Duodenal mucosa (tissue), 2 donors: ENCODE results near the gene ATL2.

ENCODE experiments used
- H3K27ac ChIP-seq: one replicate; pipeline ENCODE4 v1.7.0; 2013; ENCODE audit warnings: low read depth, low read length
- H3K27me3 ChIP-seq, 2 donors: one replicate each; pipeline ENCODE4 v1.7.0; 2013; ENCODE audit warnings: low read length in 2 of 2, control low read depth in 1 of 2; ENCODE audit not compliant: insufficient read depth in 2 of 2, control insufficient read depth in 1 of 2
- H3K36me3 ChIP-seq, 2 donors: one replicate each; pipeline ENCODE4 v1.7.0; 2013; ENCODE audit warnings: low read length in 2 of 2, control low read depth in 1 of 2; ENCODE audit not compliant: insufficient read depth in 2 of 2, control insufficient read depth in 1 of 2
- H3K4me1 ChIP-seq, 2 donors: one replicate each; pipeline ENCODE4 v1.7.0; 2013; ENCODE audit warnings: low read length in 2 of 2, control low read depth in 1 of 2; ENCODE audit not compliant: insufficient read depth in 2 of 2, control insufficient read depth in 1 of 2
- H3K4me3 ChIP-seq, 2 donors: one replicate each; pipeline ENCODE4 v1.7.0; 2013; ENCODE audit warnings: low read length in 2 of 2, low read depth in 1 of 2
- H3K9ac ChIP-seq, 2 donors: one replicate each; pipeline ENCODE4 v1.7.0; 2013; ENCODE audit warnings: low read length in 2 of 2, low read depth in 1 of 2
- H3K9me3 ChIP-seq, 2 donors: one replicate each; pipeline ENCODE4 v1.7.0; 2013; ENCODE audit warnings: low read length in 2 of 2, control low read depth in 1 of 2; ENCODE audit not compliant: control insufficient read depth in 1 of 2

Gene ATL2

DNA sequence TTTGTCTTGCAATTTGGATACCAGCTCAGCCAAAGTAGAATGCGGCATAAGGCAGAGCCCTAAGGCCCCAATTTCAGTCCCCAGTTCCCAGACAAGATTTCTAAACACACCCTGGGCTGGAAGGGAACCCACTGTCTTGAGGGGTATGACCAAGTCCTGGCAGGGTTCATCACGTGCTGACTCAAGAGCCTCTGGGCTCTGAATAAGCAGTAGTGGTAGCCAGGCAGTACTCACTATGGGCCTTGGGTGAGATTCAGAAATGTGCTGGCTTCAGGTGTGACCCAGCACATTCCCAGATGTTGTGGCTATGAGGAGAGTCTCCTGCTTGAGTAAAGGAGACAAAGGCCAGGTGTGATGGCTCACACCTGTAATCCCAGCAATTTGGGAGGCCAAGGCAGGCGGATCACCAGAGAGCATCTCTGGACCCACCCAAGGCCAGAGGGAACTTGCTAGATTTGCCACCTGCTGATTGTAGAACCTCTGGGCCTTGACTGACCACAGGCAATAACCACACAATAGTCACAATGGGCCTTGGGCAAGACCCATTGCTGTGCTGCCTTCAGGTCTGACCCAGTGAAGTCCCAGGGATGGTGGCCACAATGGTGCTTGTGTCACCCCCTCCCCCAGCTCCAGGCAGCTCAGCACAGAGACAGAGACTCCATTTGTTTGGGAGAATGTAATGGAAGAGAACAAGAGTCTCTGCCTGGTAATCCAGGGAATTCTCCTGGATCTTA lies 74.9 kb downstream of the ATL2 start:
- H3K9ac ChIP-seq, result no peak overlapping the region
- no peak overlapping the region for H3K27ac ChIP-seq
- H3K27me3 ChIP-seq, result no peaks in the 10 kb centered on the region
- H3K4me1 ChIP-seq, result no peaks in the 10 kb centered on the region
- H3K9me3 ChIP-seq, result no peaks in the 10 kb centered on the region
- H3K36me3 ChIP-seq, result peaks cover 28 to 58% of the 10 kb centered on the region in 2 donors
- H3K4me3 ChIP-seq, result no peak overlapping the region

DNA sequence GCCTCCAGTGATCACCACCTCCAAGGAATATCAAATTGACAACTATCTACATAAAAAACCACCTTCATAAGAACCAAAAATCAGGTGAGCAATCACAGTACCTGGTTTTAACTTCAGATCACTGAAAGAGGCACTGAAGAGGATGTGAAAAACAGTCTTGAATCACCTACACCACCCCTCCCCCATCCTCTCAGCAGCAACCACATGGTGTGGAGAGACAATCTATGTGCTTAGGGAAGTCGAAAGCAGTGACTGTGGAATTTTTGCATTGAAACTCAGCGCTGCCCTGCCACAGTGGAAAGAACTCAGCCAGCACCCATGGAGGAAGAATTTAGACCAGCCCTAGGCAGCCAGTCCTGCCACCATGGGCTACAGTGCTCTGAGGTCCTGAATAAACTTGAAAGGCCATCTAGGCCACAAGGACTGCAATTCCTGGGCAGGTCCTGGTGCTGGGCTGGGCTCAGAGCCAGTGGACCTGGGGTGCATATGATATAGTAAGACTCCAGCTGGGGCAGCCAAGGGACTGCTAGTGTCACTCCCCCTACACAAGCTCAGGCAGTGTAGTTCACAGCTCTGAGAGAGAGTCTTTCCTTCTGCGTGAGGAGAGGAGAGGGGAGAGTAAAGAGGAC lies 75.6 kb downstream of the ATL2 start:
- Histone ChIP-seq H3K4me3 (no peak overlapping the region), H3K9ac (no peak overlapping the region), H3K27ac (no peak overlapping the region), H3K27me3 (no peaks in the 10 kb centered on the region), H3K4me1 (no peaks in the 10 kb centered on the region), H3K9me3 (no peaks in the 10 kb centered on the region), H3K36me3 (peaks cover 30 to 64% of the 10 kb centered on the region in 2 donors)

DNA sequence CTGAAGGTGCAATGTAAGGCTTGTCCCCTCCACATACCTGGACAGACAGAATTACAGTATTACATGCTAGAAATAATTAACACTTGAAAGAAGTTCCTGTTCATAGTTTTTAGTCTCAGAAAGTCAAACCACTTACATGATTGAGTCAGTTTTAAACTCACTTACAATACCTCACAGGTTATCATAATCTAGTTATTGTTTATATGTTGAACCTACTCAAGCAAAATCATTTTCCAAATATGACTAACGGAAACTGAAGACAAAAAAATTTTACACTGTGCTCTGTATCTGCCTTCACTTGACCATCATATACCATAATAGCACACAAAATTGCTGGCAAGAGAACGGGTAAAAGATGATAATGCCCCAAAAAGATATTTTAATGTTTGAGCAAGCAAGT lies 78.5 kb downstream of the ATL2 start:
- no peaks in the 10 kb centered on the region for H3K4me1 ChIP-seq
- no peak overlapping the region for H3K4me3 ChIP-seq
- H3K27ac ChIP-seq, result no peak overlapping the region
- H3K9me3 ChIP-seq, result no peaks in the 10 kb centered on the region
- H3K27me3 ChIP-seq, result no peaks in the 10 kb centered on the region
- peaks cover 30 to 66% of the 10 kb centered on the region in 2 donors for H3K36me3 ChIP-seq
- H3K9ac ChIP-seq, result no peak overlapping the region

DNA sequence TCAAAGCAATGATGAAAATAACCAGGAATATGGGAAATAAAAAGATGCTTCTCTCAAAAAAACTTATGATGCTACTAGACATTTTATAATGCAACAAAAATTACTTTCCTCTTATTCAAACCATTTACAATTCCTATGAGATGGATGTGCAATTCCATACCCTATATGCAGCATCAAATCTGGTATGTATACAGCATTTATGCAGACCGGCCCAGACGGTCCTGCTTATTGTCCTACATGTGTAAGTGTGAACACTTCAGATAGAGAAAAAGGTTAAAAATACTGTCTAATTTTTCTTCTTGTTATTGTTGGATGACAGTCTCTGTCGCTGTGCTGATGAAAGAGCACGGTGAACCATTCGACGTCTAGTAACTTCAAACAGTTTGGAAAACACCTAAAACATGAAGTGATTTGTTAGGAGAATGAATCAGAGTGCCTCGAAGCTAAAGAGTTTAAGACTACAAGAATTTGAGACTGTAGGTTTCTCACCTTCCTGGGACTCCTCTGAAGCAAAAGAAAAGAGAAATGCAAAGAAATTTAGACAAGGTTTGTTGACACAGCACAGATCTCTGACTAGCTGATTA lies 80.8 kb downstream of the ATL2 start:
- H3K27me3 ChIP-seq, result no peaks in the 10 kb centered on the region
- H3K4me1 ChIP-seq, result no peaks in the 10 kb centered on the region
- peaks cover 29 to 47% of the 10 kb centered on the region in 2 donors for H3K36me3 ChIP-seq
- no peak overlapping the region for H3K27ac ChIP-seq
- H3K9me3 ChIP-seq, result no peaks in the 10 kb centered on the region
- no peak overlapping the region for H3K9ac ChIP-seq
- no peak overlapping the region for H3K4me3 ChIP-seq

DNA sequence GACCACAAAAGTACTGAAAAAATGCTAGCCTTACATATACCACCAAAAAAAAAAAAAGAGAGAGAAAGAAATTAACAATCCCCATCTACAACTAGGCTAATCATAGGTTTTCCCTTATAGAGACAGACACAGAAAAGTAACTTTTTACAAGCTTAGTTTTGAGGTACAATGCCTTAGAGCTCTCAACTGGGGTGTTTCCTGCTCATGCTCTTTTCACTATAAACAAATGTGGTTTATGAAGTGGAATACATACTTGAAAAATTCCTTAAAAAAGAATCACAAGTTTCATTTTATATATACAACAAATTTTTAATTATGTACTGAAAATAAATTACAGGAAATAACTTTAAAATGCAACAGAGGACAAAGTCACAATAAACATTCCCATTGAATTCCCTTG lies 82.5 kb downstream of the ATL2 start:
- Histone ChIP-seq H3K4me3 (no peak overlapping the region), H3K27me3 (no peaks in the 10 kb centered on the region), H3K27ac (no peak overlapping the region), H3K36me3 (peaks cover 25 to 37% of the 10 kb centered on the region in 2 donors), H3K9me3 (no peaks in the 10 kb centered on the region), H3K9ac (no peak overlapping the region), H3K4me1 (no peaks in the 10 kb centered on the region)

DNA sequence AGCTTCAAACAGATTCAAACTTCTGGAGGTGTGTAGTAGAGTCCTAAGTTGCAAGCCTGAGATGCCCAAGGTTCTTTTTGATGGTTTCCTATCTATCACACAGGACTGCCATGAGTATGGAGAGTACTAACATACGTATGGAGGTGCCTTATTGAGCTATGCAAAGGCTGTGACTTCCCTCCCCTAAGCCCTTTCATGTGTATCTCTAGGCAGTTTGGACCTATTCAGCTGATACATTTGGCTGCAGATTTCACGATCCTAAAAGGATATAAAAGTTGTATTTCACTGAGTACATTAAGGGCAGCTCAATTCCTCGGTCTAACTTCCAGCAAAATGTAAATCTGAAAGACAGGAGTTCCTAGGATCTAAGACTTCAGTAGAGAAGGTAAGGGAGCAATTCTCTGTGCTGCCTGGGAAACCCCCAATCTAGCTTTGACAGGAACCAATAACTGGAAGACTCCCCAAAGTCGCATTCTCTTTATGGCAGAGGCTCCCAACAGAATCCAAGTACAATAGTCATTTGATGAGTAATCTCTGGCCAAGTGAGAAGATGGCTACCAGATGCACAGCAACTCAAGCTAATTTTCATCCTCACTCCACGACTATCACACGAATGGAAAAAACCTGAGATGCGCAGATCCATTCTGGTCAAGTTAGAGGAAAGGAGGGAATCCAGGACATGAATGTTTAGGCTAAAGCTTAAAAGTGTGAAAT lies 83.8 kb downstream of the ATL2 start:
- no peaks in the 10 kb centered on the region for H3K27me3 ChIP-seq

DNA sequence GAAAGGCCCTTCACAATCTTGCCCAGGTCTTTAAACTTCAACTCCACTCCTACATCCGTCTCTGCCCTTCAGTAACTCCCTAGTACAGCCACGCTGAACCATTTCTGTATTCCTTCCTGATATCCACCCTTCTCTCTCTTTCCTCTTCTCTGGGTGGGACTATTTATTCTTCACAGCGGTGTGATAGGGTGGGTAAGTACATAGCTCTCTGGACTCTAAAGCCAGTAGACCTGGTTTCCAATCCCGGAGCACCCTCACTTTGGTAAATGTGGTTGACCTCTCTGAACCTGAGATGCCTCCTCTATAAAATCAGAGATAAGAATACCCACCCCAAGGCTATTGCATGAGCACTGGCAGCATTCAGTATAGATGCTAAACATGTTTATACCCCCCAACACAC lies 86.7 kb downstream of the ATL2 start:
- H3K4me3 ChIP-seq, result no peak overlapping the region
- peaks cover 0 to 5% of the 10 kb centered on the region in 2 donors for H3K4me1 ChIP-seq
- H3K36me3 ChIP-seq, result no peaks in the 10 kb centered on the region
- H3K9ac ChIP-seq, result no peak overlapping the region
- no peak overlapping the region for H3K27ac ChIP-seq
- no peaks in the 10 kb centered on the region for H3K9me3 ChIP-seq
- no peaks in the 10 kb centered on the region for H3K27me3 ChIP-seq

More for the DNA sequence above, 83.8 kb downstream of the ATL2 start:
- no peaks in the 10 kb centered on the region for H3K9me3 ChIP-seq
- H3K4me1 ChIP-seq, result no peaks in the 10 kb centered on the region
- H3K9ac ChIP-seq, result no peak overlapping the region
- no peak overlapping the region for H3K4me3 ChIP-seq
- H3K27ac ChIP-seq, result no peak overlapping the region
- peaks cover 15 to 26% of the 10 kb centered on the region in 2 donors for H3K36me3 ChIP-seq

DNA sequence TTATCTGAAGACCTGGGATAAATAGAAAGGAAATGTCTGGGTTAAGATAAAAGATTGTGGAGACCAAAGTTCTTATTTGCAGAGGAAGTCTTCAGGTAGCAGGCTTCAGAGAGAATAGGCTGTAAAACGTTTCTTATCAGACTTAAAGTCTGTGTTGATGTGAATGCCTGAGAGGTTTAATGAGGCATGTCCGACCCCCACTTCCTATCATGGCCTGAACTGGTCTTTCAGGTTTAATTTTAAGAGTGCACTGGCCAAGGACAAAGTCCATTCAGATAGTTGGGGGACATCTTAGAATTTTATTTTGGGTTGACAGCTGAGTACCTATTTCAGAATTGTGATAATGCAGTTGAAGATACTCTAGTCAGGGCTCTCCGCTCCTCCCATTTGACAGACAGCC lies 92.1 kb downstream of the ATL2 start:
- no peak overlapping the region for H3K4me3 ChIP-seq
- H3K36me3 ChIP-seq, result no peaks in the 10 kb centered on the region
- H3K9ac ChIP-seq, result no peak overlapping the region
- H3K9me3 ChIP-seq, result no peaks in the 10 kb centered on the region
- H3K27me3 ChIP-seq, result no peaks in the 10 kb centered on the region
- H3K27ac ChIP-seq, result no peak overlapping the region
- H3K4me1 ChIP-seq, result peaks cover 11 to 16% of the 10 kb centered on the region in 2 donors

DNA sequence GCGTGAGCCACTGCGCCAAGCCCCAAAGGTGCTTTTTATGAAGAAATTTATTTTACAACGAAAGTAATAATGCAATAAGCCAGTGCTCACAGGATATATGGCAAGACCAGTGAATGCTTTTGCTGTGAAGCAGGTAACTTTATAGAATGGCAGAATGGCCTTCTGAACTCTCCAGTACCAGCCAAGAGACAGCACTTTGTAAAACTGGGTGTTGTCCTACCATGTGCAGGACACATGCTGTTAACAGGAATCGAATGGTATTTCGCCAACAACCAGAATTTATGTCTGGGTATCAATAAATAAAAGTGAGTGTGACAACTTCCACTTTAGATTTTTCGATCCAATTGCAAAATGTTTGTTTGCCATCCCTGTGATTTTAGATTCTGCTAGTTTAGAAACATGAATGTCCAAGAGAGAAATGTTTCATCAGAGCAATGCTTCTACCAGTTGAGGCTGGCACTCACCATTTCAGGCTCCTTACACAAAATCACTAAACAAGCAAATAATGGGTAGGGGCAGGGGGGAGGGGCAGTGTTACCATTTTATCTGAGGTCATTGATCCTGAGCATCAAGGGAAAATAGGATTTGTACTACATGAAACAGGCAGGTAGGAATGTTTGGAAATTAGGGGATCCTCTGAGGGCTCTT lies 95.9 kb downstream of the ATL2 start:
- Histone ChIP-seq H3K9ac (no peak overlapping the region), H3K4me3 (no peak overlapping the region), H3K27me3 (no peaks in the 10 kb centered on the region), H3K27ac (no peak overlapping the region), H3K9me3 (no peaks in the 10 kb centered on the region), H3K4me1 (peaks cover 11 to 16% of the 10 kb centered on the region in 2 donors), H3K36me3 (no peaks in the 10 kb centered on the region)
